ENCODE results near the gene MEGF11.

MEGF11 gene

GRCh38 chr15:66046326-66046725 lies 207.2 kb downstream of the MEGF11 start:
- no peak for DNase-seq (ENCODE audit: low read depth)
- no peak for TF ChIP-seq CTCF (conservative IDR thresholded peaks at IDR 0.05; ENCODE audit: low read depth, low read length)
- no peak overlapping the region for H3K4me3 ChIP-seq (ENCODE audit: low read depth, low read length)

- no peak for DNase-seq (ENCODE audit: low read depth)
- no peak overlapping the region for H3K4me3 ChIP-seq (ENCODE audit: low read depth, low read length)
- no peak for TF ChIP-seq CTCF (conservative IDR thresholded peaks at IDR 0.05; ENCODE audit: low read depth, low read length)
These were observed 208.0 kb downstream of the MEGF11 start for GRCh38 chr15:66045542-66045941.

GRCh38 chr15:66044837-66045236 lies 208.7 kb downstream of the MEGF11 start:
- H3K4me3 ChIP-seq (ENCODE audit: low read depth, low read length) = no peak overlapping the region
- DNase-seq (ENCODE audit: low read depth) = no peak
- no peak for TF ChIP-seq CTCF (conservative IDR thresholded peaks at IDR 0.05; ENCODE audit: low read depth, low read length)

GRCh38 chr15:66043264-66043663 lies 210.3 kb downstream of the MEGF11 start:
- TF ChIP-seq CTCF (conservative IDR thresholded peaks at IDR 0.05; ENCODE audit: low read depth, low read length) = no peak
- H3K4me3 ChIP-seq (ENCODE audit: low read depth, low read length) = no peak overlapping the region
- DNase-seq (ENCODE audit: low read depth) = no peak

GRCh38 chr15:66042624-66043023 lies 210.9 kb downstream of the MEGF11 start:
- DNase-seq (ENCODE audit: low read depth) = no peak
- TF ChIP-seq CTCF (conservative IDR thresholded peaks at IDR 0.05; ENCODE audit: low read depth, low read length) = no peak
- H3K4me3 ChIP-seq (ENCODE audit: low read depth, low read length) = no peak overlapping the region

- TF ChIP-seq CTCF (conservative IDR thresholded peaks at IDR 0.05; ENCODE audit: low read depth, low read length) = no peak
- no peak for DNase-seq (ENCODE audit: low read depth)
- H3K4me3 ChIP-seq (ENCODE audit: low read depth, low read length) = no peak overlapping the region
These were observed 212.3 kb downstream of the MEGF11 start for GRCh38 chr15:66041276-66041675.

- DNase-seq (ENCODE audit: low read depth) = no peak
- no peak overlapping the region for H3K4me3 ChIP-seq (ENCODE audit: low read depth, low read length)
- no peak for TF ChIP-seq CTCF (conservative IDR thresholded peaks at IDR 0.05; ENCODE audit: low read depth, low read length)
These were observed 213.2 kb downstream of the MEGF11 start for GRCh38 chr15:66040211-66040892.

Measured in choroid plexus epithelial cell (primary cell).